HepG2 (cell line): ENCODE results near the gene SNHG17. TPM values are rescaled to one million over a fixed set of nuclear protein-coding genes. Genes with fewer than 3 reads are reported as not detected.
A peak's percentile ranks its signal among the peaks of the same experiment; 100 is the strongest.

Experiments
- ARNT2 ChIP-seq: sonication (generic); formaldehyde crosslinking; IDR thresholded peaks from 2 replicates; pipeline ENCODE4 v1.8.0; 2022; ENCODE audit warnings: mild to moderate bottlenecking, low read depth, missing genetic modification reagents, moderate library complexity
- ARNTL ChIP-seq: sonication (generic); formaldehyde crosslinking; IDR thresholded peaks from 2 replicates; pipeline ENCODE4 v1.4.0; 2020; ENCODE audit warnings: mild to moderate bottlenecking, missing genetic modification reagents
- EP300 ChIP-seq, 3 experiments: sonication (generic) in 1 of 3; formaldehyde crosslinking in 1 of 3; IDR thresholded peaks; 2 replicates each; pipeline versions ENCODE4 v1.5.1 to v1.6.1; 2011 to 2020; ENCODE audit warnings: low read depth in 2 of 3, low read length in 2 of 3, borderline replicate concordance in 1 of 3, improper control_type of control experiment in 1 of 3, mild to moderate bottlenecking in 1 of 3, missing genetic modification reagents in 1 of 3, moderate library complexity in 1 of 3
- FOXK1 ChIP-seq: sonication (generic); formaldehyde crosslinking; IDR thresholded peaks from 2 replicates; pipeline ENCODE4 v1.4.0; 2020; ENCODE audit warnings: low read depth, missing genetic modification reagents, borderline replicate concordance
- FOXK2 ChIP-seq: fragments of 450-650 bp; IDR thresholded peaks from 2 replicates; pipeline ENCODE4 v1.6.1; 2016
- GFI1 ChIP-seq: sonication (generic); formaldehyde crosslinking; IDR thresholded peaks from 2 replicates; pipeline ENCODE4 v1.5.0; 2020; ENCODE audit warnings: missing genetic modification reagents, mild to moderate bottlenecking, borderline replicate concordance
- HOXA9 ChIP-seq: sonication (generic); formaldehyde crosslinking; IDR thresholded peaks from 2 replicates; pipeline ENCODE4 v1.8.1; 2022; ENCODE audit warnings: missing genetic modification reagents, mild to moderate bottlenecking, moderate library complexity, borderline replicate concordance
- IRF2 ChIP-seq: IDR thresholded peaks from 2 replicates; pipeline ENCODE4 v1.6.1; 2018; ENCODE audit warnings: missing genetic modification reagents, missing compliant biosample characterization
- ISX ChIP-seq: sonication (generic); formaldehyde crosslinking; conservative IDR thresholded peaks from 2 replicates; pipeline ENCODE4 v1.5.0; 2020; ENCODE audit warnings: missing genetic modification reagents
- MIER2 ChIP-seq: IDR thresholded peaks from 2 replicates; pipeline ENCODE4 v1.6.1; 2016; ENCODE audit warnings: missing biosample characterization, missing genetic modification reagents
- MIER3 ChIP-seq: IDR thresholded peaks from 2 replicates; pipeline ENCODE4 v1.6.1; 2016; ENCODE audit warnings: missing compliant biosample characterization, borderline replicate concordance
- PCBP2 ChIP-seq: fragments of 200-400 bp; formaldehyde crosslinking; optimal IDR thresholded peaks from 2 replicates; pipeline ENCODE3; 2018; ENCODE audit warnings: low read length, low read depth; ENCODE audit not compliant: poor library complexity, severe bottlenecking
- PHB2 ChIP-seq: fragments of 450-650 bp; IDR thresholded peaks from 2 replicates; pipeline ENCODE4 v1.6.1; 2018; ENCODE audit not compliant: partially characterized antibody
- PHF20 ChIP-seq: sonication (generic); formaldehyde crosslinking; IDR thresholded peaks from 2 replicates; pipeline ENCODE4 v1.5.0; 2020; ENCODE audit warnings: mild to moderate bottlenecking, missing genetic modification reagents
- PRDM4 ChIP-seq: sonication (generic); formaldehyde crosslinking; IDR thresholded peaks from 2 replicates; pipeline ENCODE4 v1.9.0; 2021; ENCODE audit warnings: missing genetic modification reagents, borderline replicate concordance
- SALL1 ChIP-seq: sonication (generic); formaldehyde crosslinking; IDR thresholded peaks from 2 replicates; pipeline ENCODE4 v1.8.0; 2022; ENCODE audit warnings: mild to moderate bottlenecking, missing genetic modification reagents
- TERF1 ChIP-seq: sonication (generic); formaldehyde crosslinking; IDR thresholded peaks from 2 replicates; pipeline ENCODE4 v1.8.0; 2022; ENCODE audit warnings: mild to moderate bottlenecking, missing genetic modification reagents, moderate library complexity
- YEATS4 ChIP-seq: sonication (generic); formaldehyde crosslinking; IDR thresholded peaks from 2 replicates; pipeline ENCODE4 v1.4.0; 2020; ENCODE audit warnings: missing genetic modification reagents, borderline replicate concordance
- ZBTB1 ChIP-seq: sonication (generic); formaldehyde crosslinking; IDR thresholded peaks from 2 replicates; pipeline ENCODE4 v1.4.0; 2020; ENCODE audit warnings: missing genetic modification reagents, borderline replicate concordance
- ZFP62 ChIP-seq: sonication (generic); formaldehyde crosslinking; IDR thresholded peaks from 2 replicates; pipeline ENCODE4 v1.4.0; 2020; ENCODE audit warnings: missing genetic modification reagents
- ZFYVE20 ChIP-seq: sonication (generic); formaldehyde crosslinking; IDR thresholded peaks from 2 replicates; pipeline ENCODE4 v1.8.0; 2023; ENCODE audit warnings: low read depth, mild to moderate bottlenecking, moderate library complexity, missing genetic modification reagents, borderline replicate concordance
- ZNF138 ChIP-seq: sonication (generic); formaldehyde crosslinking; IDR thresholded peaks from 2 replicates; pipeline ENCODE4 v1.5.0; 2020; ENCODE audit warnings: mild to moderate bottlenecking, low read depth, missing genetic modification reagents
- ZNF20 ChIP-seq: sonication (generic); formaldehyde crosslinking; IDR thresholded peaks from 2 replicates; pipeline ENCODE4 v1.4.0; 2020; ENCODE audit warnings: mild to moderate bottlenecking, moderate library complexity, missing genetic modification reagents
- ZNF256 ChIP-seq: sonication (generic); formaldehyde crosslinking; conservative IDR thresholded peaks from 2 replicates; pipeline ENCODE4 v1.4.0; 2020; ENCODE audit warnings: missing genetic modification reagents
- ZNF333 ChIP-seq: sonication (generic); formaldehyde crosslinking; IDR thresholded peaks from 2 replicates; pipeline ENCODE4 v1.4.0; 2020; ENCODE audit warnings: mild to moderate bottlenecking, missing genetic modification reagents, borderline replicate concordance
- ZNF883 ChIP-seq: sonication (generic); formaldehyde crosslinking; IDR thresholded peaks from 2 replicates; pipeline ENCODE4 v1.5.1; 2020; ENCODE audit warnings: mild to moderate bottlenecking, missing genetic modification reagents; ENCODE audit errors: not compliant biosample characterization
- polyA plus RNA-seq, 8 experiments: library from polyadenylated mRNA; depleted of rRNA in 3 of 8; stranded (reverse) in 7 of 8; unstranded in 1 of 8; fragments of >200 nt; fragmentation: Illumina TruSeq in 4 of 8; extraction: Trizol in 4 of 8; gene quantifications; 2 replicates each; pipeline versions ENCODE4 v1.2.1 to v1.2.3, GENCODE V29; 2011 to 2016; ENCODE audit warnings: low read depth in 4 of 8, missing spikeins in 1 of 8, mixed read lengths in 1 of 8; ENCODE audit not compliant: insufficient read depth in 1 of 8
- total RNA-seq, 5 experiments: library from RNA; depleted of rRNA; stranded (reverse); fragments of >200 nt; fragmentation: Illumina TruSeq; extraction: Trizol; gene quantifications; 2 replicates each; pipeline ENCODE4 v1.2.3, GENCODE V29; 2016; ENCODE audit warnings: low read depth in 1 of 5

SNHG17 gene
- total and polyA plus RNA-seq, 2 of the 13 experiments (the other 11 are each of a cell fraction or from before 2014, with no cell fraction given): 26.2 to 41.2 TPM

GRCh38 chr20:38446441-38447209 is 11.5 kb upstream of the SNHG17 start (continued):
- TF ChIP-seq YEATS4: peak; percentile 99
- TF ChIP-seq TERF1: peak; percentile 93; the same call in 1 of the 2 replicates
- TF ChIP-seq ISX (CRISPR knock-in tag): peak; percentile 96; the same call in 1 of the 2 replicates
- TF ChIP-seq PHF20 (CRISPR knock-in tag): peak; percentile 98
- peak; percentile 97 for TF ChIP-seq SALL1
- TF ChIP-seq ZNF333 (CRISPR knock-in tag): peak; percentile 97; the same call in 1 of the 2 replicates
- peak; percentile 85; the same call in 1 of the 2 replicates for TF ChIP-seq ZNF256
- TF ChIP-seq ZNF20 (CRISPR knock-in tag): no peak
- TF ChIP-seq ARNT2 (CRISPR knock-in tag): peak; percentile 97
- TF ChIP-seq HOXA9 (CRISPR knock-in tag): no peak; the same call in 1 of the 2 replicates
- peak; percentile 95; the same call in 1 of the 2 replicates for TF ChIP-seq ZNF138 (CRISPR knock-in tag)
- TF ChIP-seq MIER2: peak; percentile 88
- peak; percentile 91 for TF ChIP-seq GFI1
- no peak for TF ChIP-seq PCBP2
- peak; percentile 93 for TF ChIP-seq ZNF883
- peak; percentile 87 for TF ChIP-seq ARNTL (CRISPR knock-in tag)
- TF ChIP-seq EP300 (IDR thresholded peaks at IDR 0.05; ENCODE audit: low read depth in 2 of 2, low read length in 2 of 2): peak; percentile 45 to 68; a peak in 3 of 4 replicates
- peak; percentile 82 for TF ChIP-seq EP300 (CRISPR knock-in tag; IDR thresholded peaks at IDR 0.05; ENCODE audit: borderline replicate concordance)
- no peak for TF ChIP-seq FOXK2
- TF ChIP-seq PRDM4 (CRISPR knock-in tag): no peak
- TF ChIP-seq ZBTB1 (CRISPR knock-in tag): no peak
- TF ChIP-seq ZFYVE20 (CRISPR knock-in tag): peak; percentile 38; the same call in 1 of the 2 replicates
- TF ChIP-seq MIER3: peak; percentile 100
- peak; percentile 98 for TF ChIP-seq IRF2 (CRISPR knock-in tag)
- no peak for TF ChIP-seq PHB2
- TF ChIP-seq ZFP62 (CRISPR knock-in tag): no peak
- peak; percentile 98 for TF ChIP-seq FOXK1 (CRISPR knock-in tag)
